H1 (cell line): ENCODE results near the gene PCDH9. TPM values are rescaled to one million over a fixed set of nuclear protein-coding genes. Genes with fewer than 3 reads are reported as not detected.
A peak's percentile ranks its signal among the peaks of the same experiment; 100 is the strongest.

ENCODE experiments used
- CTCF ChIA-PET: fragments of 300-600 bp; sonication (Branson Sonifier 250); formaldehyde crosslinking; loops from one replicate; lab custom pipeline; 2021; ENCODE audit not compliant: partially characterized antibody; lab: Charles Lee
- POLR2A ChIA-PET: fragments of 300-600 bp; sonication (Branson Sonifier 250); formaldehyde crosslinking; loops from one replicate; lab custom pipeline; 2021; ENCODE audit warnings: inconsistent platforms; ENCODE audit not compliant: partially characterized antibody; lab: Charles Lee
- DNase-seq, 2 experiments: peaks; one replicate each; pipeline versions ENCODE4 v3.0.0 to v3.0.0-alpha.2; 2010 to 2022; ENCODE audit warnings: low spot score in 2 of 2, low read depth in 1 of 2, mixed read lengths in 1 of 2
- FAIRE-seq: peaks from 2 replicates; lab custom pipeline; 2011; peaks lifted over from hg19 to GRCh38; lab: Jason Lieb, UNC
- H2AFZ ChIP-seq: 2 replicates; pipeline ENCODE4 v1.8.1; 2012; ENCODE audit warnings: low read length, inconsistent platforms
- H2AK5ac ChIP-seq: 2 replicates; pipeline ENCODE4 v1.6.1; 2013; ENCODE audit warnings: low read depth, low read length
- H2BK120ac ChIP-seq: replicated peaks from 2 replicates; pipeline ENCODE3; 2013; ENCODE audit warnings: low read depth, low read length, inconsistent platforms
- H2BK12ac ChIP-seq: 2 replicates; pipeline ENCODE4 v1.6.1; 2013; ENCODE audit warnings: low read depth, low read length
- H2BK15ac ChIP-seq: 2 replicates; pipeline ENCODE4 v1.6.1; 2013; ENCODE audit warnings: low read length
- H2BK20ac ChIP-seq: 2 replicates; pipeline ENCODE4 v1.6.1; 2013; ENCODE audit warnings: low read length
- H2BK5ac ChIP-seq: 2 replicates; pipeline ENCODE4 v1.6.1; 2013; ENCODE audit warnings: low read depth, low read length
- H3K14ac ChIP-seq: 2 replicates; pipeline ENCODE4 v1.6.1; 2013; ENCODE audit warnings: inconsistent platforms; ENCODE audit not compliant: insufficient read length
- H3K18ac ChIP-seq: 2 replicates; pipeline ENCODE4 v1.6.1; 2013; ENCODE audit warnings: low read length; ENCODE audit errors: extremely low read depth
- H3K23ac ChIP-seq: 2 replicates; pipeline ENCODE4 v1.6.1; 2013; ENCODE audit warnings: inconsistent platforms; ENCODE audit not compliant: insufficient read length
- H3K23me2 ChIP-seq: 2 replicates; pipeline ENCODE4 v1.6.1; 2013; ENCODE audit warnings: low read depth, low read length
- H3K27ac ChIP-seq: 2 replicates; pipeline ENCODE4 v1.6.1; 2011; ENCODE audit warnings: low read depth, low read length, inconsistent platforms
- H3K27me3 ChIP-seq, 4 experiments: replicated peaks in 1 of 4; 1 replicate in 1 of 4; 2 replicates in 3 of 4; pipeline versions ENCODE4 v1.6.1 to v1.8.1; 2011 to 2013; ENCODE audit warnings: low read length in 3 of 4, mild to moderate bottlenecking in 3 of 4, inconsistent platforms in 2 of 4, mixed read lengths in 2 of 4, moderate library complexity in 1 of 4; ENCODE audit not compliant: control insufficient read depth in 3 of 4, insufficient read depth in 3 of 4; ENCODE audit errors: extremely low read depth in 1 of 4
- H3K36me3 ChIP-seq, 4 experiments: 2 replicates each; pipeline versions ENCODE4 v1.6.1 to v1.8.1; 2011 to 2013; ENCODE audit warnings: mild to moderate bottlenecking in 4 of 4, low read length in 3 of 4, moderate library complexity in 2 of 4, control low read depth in 1 of 4, inconsistent platforms in 1 of 4; ENCODE audit not compliant: insufficient read depth in 4 of 4, control insufficient read depth in 2 of 4
- H3K4ac ChIP-seq: replicated peaks from 2 replicates; pipeline ENCODE3; 2013; ENCODE audit warnings: low read length, low read depth, mixed read lengths, inconsistent platforms; ENCODE audit not compliant: insufficient read length
- H3K4me1 ChIP-seq, 4 experiments: replicated peaks in 1 of 4; 1 replicate in 1 of 4; 2 replicates in 3 of 4; pipeline versions ENCODE4 v1.6.1 to v1.8.1; 2011 to 2013; ENCODE audit warnings: low read length in 3 of 4, inconsistent platforms in 2 of 4, mixed read lengths in 1 of 4; ENCODE audit not compliant: insufficient read depth in 4 of 4, control insufficient read depth in 3 of 4
- H3K4me2 ChIP-seq, 2 experiments: 2 replicates each; pipeline versions ENCODE4 v1.6.1 to v1.8.1; 2011 to 2013; ENCODE audit warnings: low read depth in 2 of 2, low read length in 2 of 2, control low read depth in 1 of 2, inconsistent platforms in 1 of 2, mild to moderate bottlenecking in 1 of 2; ENCODE audit not compliant: insufficient read depth in 1 of 2
- H3K4me3 ChIP-seq, 4 experiments: fragments of 200-600, 300-600 bp in 1 of 4; sonication (generic), shearing (Covaris generic), sonication (Bioruptor Twin) in 1 of 4; 2 replicates each; pipeline versions ENCODE4 v1.5.1 to v1.8.1; 2011 to 2016; ENCODE audit warnings: low read length in 4 of 4, low read depth in 3 of 4, control low read depth in 2 of 4, inconsistent platforms in 2 of 4, mild to moderate bottlenecking in 2 of 4, mixed read lengths in 1 of 4, moderate library complexity in 1 of 4; ENCODE audit not compliant: insufficient read depth in 2 of 4; ENCODE audit errors: extremely low read depth in 1 of 4
- H3K56ac ChIP-seq: replicated peaks from 2 replicates; pipeline ENCODE3; 2013; ENCODE audit warnings: low read depth, mild to moderate bottlenecking, mixed read lengths, low read length, inconsistent platforms; ENCODE audit not compliant: insufficient read length
- H3K79me1 ChIP-seq: 2 replicates; pipeline ENCODE4 v1.6.1; 2013; ENCODE audit warnings: low read depth, low read length, control low read depth
- H3K79me2 ChIP-seq, 2 experiments: 2 replicates each; pipeline versions ENCODE4 v1.6.1 to v1.8.1; 2012 to 2013; ENCODE audit warnings: low read length in 2 of 2, mild to moderate bottlenecking in 2 of 2, inconsistent platforms in 1 of 2; ENCODE audit not compliant: insufficient read depth in 2 of 2, control insufficient read depth in 1 of 2
- H3K9ac ChIP-seq, 4 experiments: replicated peaks in 1 of 4; 1 replicate in 1 of 4; 2 replicates in 3 of 4; pipeline versions ENCODE4 v1.6.1 to v1.8.1; 2011 to 2013; ENCODE audit warnings: low read depth in 3 of 4, low read length in 3 of 4, control low read depth in 2 of 4, mild to moderate bottlenecking in 2 of 4, moderate library complexity in 2 of 4, inconsistent platforms in 1 of 4; ENCODE audit errors: extremely low read depth in 1 of 4
- H3K9me3 ChIP-seq, 2 experiments: 2 replicates each; pipeline versions ENCODE4 v1.6.1 to v1.8.1; 2012 to 2013; ENCODE audit warnings: mild to moderate bottlenecking in 2 of 2, moderate library complexity in 2 of 2, control low read depth in 1 of 2, inconsistent platforms in 1 of 2, low read depth in 1 of 2, low read length in 1 of 2, mixed read lengths in 1 of 2; ENCODE audit not compliant: insufficient read depth in 2 of 2
- H4K20me1 ChIP-seq, 2 experiments: replicated peaks in 1 of 2; 2 replicates each; pipeline versions ENCODE3 to v1.8.1; 2011 to 2013; ENCODE audit warnings: inconsistent platforms in 2 of 2, low read length in 2 of 2, mild to moderate bottlenecking in 1 of 2; ENCODE audit not compliant: insufficient read depth in 2 of 2, control insufficient read depth in 1 of 2
- H4K5ac ChIP-seq: 2 replicates; pipeline ENCODE4 v1.6.1; 2013; ENCODE audit warnings: low read length, low read depth, mixed read lengths, inconsistent platforms; ENCODE audit not compliant: insufficient read length
- H4K8ac ChIP-seq: 2 replicates; pipeline ENCODE4 v1.8.0; 2013; ENCODE audit warnings: mild to moderate bottlenecking, moderate library complexity, low read length, inconsistent platforms; ENCODE audit not compliant: insufficient read depth; ENCODE audit errors: extremely low read depth
- H4K91ac ChIP-seq: replicated peaks from 2 replicates; pipeline ENCODE3; 2013; ENCODE audit warnings: low read length, mixed read lengths, inconsistent platforms; ENCODE audit not compliant: insufficient read length
- ASH2L ChIP-seq: fragments of 200-600, 300-600 bp; sonication (generic); IDR thresholded peaks from one replicate; pipeline ENCODE4 v1.7.1; 2017; ENCODE audit warnings: low read length
- FOSL1 ChIP-seq: IDR thresholded peaks from 2 replicates; pipeline ENCODE4 v1.6.1; 2011; ENCODE audit warnings: mild to moderate bottlenecking, low read depth, low read length, moderate library complexity; ENCODE audit not compliant: insufficient read depth
- MAFK ChIP-seq: IDR thresholded peaks from 2 replicates; pipeline ENCODE4 v1.6.1; 2012; ENCODE audit warnings: low read depth, mild to moderate bottlenecking, improper control_type of control experiment, low read length
- PHF8 ChIP-seq: fragments of 200-600 bp; sonication (generic); conservative IDR thresholded peaks from 2 replicates; pipeline ENCODE4 v1.7.1; 2012; ENCODE audit warnings: low read depth, mild to moderate bottlenecking, inconsistent platforms, low read length, moderate library complexity
- POLR2A ChIP-seq, 2 experiments: IDR thresholded peaks; 1 replicate in 1 of 2; 2 replicates in 1 of 2; pipeline ENCODE4 v1.6.1; 2011; ENCODE audit warnings: low read depth in 2 of 2, low read length in 2 of 2, mild to moderate bottlenecking in 2 of 2; ENCODE audit errors: control extremely low read depth in 1 of 2
- POU5F1 ChIP-seq: IDR thresholded peaks from 2 replicates; pipeline ENCODE4 v1.6.1; 2011; ENCODE audit warnings: low read depth, mild to moderate bottlenecking, low read length, moderate library complexity
- SP2 ChIP-seq: IDR thresholded peaks from 2 replicates; pipeline ENCODE4 v1.6.1; 2012; ENCODE audit warnings: mild to moderate bottlenecking, low read length, inconsistent platforms
- SRF ChIP-seq: IDR thresholded peaks from 2 replicates; pipeline ENCODE4 v1.6.1; 2011; ENCODE audit warnings: mild to moderate bottlenecking, low read depth, low read length, moderate library complexity
- TAF7 ChIP-seq: optimal IDR thresholded peaks from 2 replicates; pipeline ENCODE3; 2011; ENCODE audit warnings: low read depth, mild to moderate bottlenecking, inconsistent platforms, low read length, moderate library complexity, borderline replicate concordance
- ZNF274 ChIP-seq: IDR thresholded peaks from 2 replicates; pipeline ENCODE4 v1.7.0; 2012; ENCODE audit warnings: low read length, borderline replicate concordance; ENCODE audit errors: extremely low read depth
- WGBS, 2 experiments: shearing (Covaris generic) in 1 of 2; methylation state at CpG; one replicate each; pipeline versions ENCODE4 v1.1.6 to v1.1.7; 2013 to 2015; ENCODE audit warnings: low lambda C conversion rate in 2 of 2, mixed read lengths in 2 of 2, inconsistent platforms in 1 of 2, low coverage in 1 of 2, missing lambda C conversion rate in 1 of 2; ENCODE audit not compliant: insufficient replicate concordance in 2 of 2, insufficient coverage in 1 of 2, insufficient read length in 1 of 2; ENCODE audit errors: extremely low coverage in 1 of 2, missing lambda C conversion rate in 1 of 2; 5-methylcytosine and 5-hydroxymethylcytosine counted together
- polyA plus RNA-seq, 7 experiments: library from polyadenylated mRNA; depleted of rRNA in 3 of 7; stranded (reverse) in 5 of 7; unstranded in 2 of 7; fragments of >200 nt in 5 of 7; fragments of 200-250 nt in 2 of 7; gene quantifications; 1 replicate in 5 of 7; 2 replicates in 1 of 7; 4 replicates in 1 of 7; pipeline versions ENCODE4 v1.2.1 to v1.2.3, GENCODE V29; 2011 to 2013; ENCODE audit warnings: missing spikeins in 2 of 7, mixed read lengths in 2 of 7
- total RNA-seq: library from RNA; stranded (reverse); fragmentation: NEBNext Ultra II Directional; extraction: Animal tissue kit (Norgen Biotek cat#: 25700); gene quantifications from 2 replicates; pipeline ENCODE4 v1.2.1, GENCODE V29; 2021
- TF ChIP-seq, protein P1 (sequence below), 3 experiments: IDR thresholded peaks; 1 replicate in 2 of 3; 2 replicates in 1 of 3; pipeline versions ENCODE4 v1.5.1 to v1.6.1; 2011; ENCODE audit warnings: low read length in 3 of 3, mild to moderate bottlenecking in 3 of 3, inconsistent platforms in 2 of 3, low read depth in 1 of 3, moderate library complexity in 1 of 3; ENCODE audit not compliant: insufficient read depth in 1 of 3; ENCODE audit errors: control extremely low read depth in 1 of 3
- TF ChIP-seq, protein P2 (sequence below): IDR thresholded peaks from 2 replicates; pipeline ENCODE4 v1.6.1; 2011; ENCODE audit warnings: low read depth, mild to moderate bottlenecking, low read length; ENCODE audit not compliant: insufficient read depth

PCDH9 gene
- total and polyA plus RNA-seq, 2 of the 8 experiments (the other 6 are each of a cell fraction or from before 2014, with no cell fraction given) = 0.12 to 0.60 TPM

DNA sequence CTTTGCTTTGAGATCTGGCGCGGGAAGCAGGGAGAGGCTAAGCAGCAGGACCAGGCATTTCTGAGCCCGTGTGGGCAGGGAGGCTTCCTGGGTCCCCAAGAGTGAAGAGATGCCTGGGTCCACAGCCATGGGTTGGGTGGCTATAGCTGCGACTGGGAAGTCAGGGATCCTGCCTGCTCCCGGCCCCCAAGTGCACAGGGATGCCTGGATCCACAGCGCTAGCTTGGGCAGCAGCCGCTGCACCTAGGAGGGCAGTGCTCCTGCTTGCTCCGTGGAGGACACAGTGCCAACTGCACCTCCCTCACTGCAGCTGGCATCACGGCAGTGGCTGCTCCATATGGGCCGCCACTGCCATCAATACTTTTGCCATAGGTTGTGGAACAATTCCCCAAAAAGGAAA, 384.7 kb downstream of the PCDH9 start:
- no peak for DNase-seq
- peak overlapping the region; percentile 88 for H4K8ac ChIP-seq
- no peak overlapping the region for H3K23ac ChIP-seq
- H3K4me3 ChIP-seq = no peak overlapping the region
- H3K56ac ChIP-seq = no peak overlapping the region
- no peak overlapping the region for H3K14ac ChIP-seq
- no peak overlapping the region for H3K4ac ChIP-seq
- no peaks in the 10 kb centered on the region for H3K36me3 ChIP-seq
- no peaks in the 10 kb centered on the region for H3K79me2 ChIP-seq
- H3K27me3 ChIP-seq = no peaks in the 10 kb centered on the region
- H2BK15ac ChIP-seq = no peak overlapping the region
- no peak overlapping the region for H2BK120ac ChIP-seq
- ChIA-PET CTCF (no interaction called here), POLR2A (no interaction called here)
- no peaks in the 10 kb centered on the region; the same call in 1 of the 2 replicates for H3K23me2 ChIP-seq
- H2AK5ac ChIP-seq = no peak overlapping the region
- peak overlapping the region; percentile 49; the same call in 1 of the 2 replicates for H2AFZ ChIP-seq
- no peak overlapping the region for H3K9ac ChIP-seq
- no peak for FAIRE-seq
- no peaks in the 10 kb centered on the region for H3K79me1 ChIP-seq
- no peak overlapping the region for H3K27ac ChIP-seq
- no peak overlapping the region for H3K4me2 ChIP-seq
- 96% methylated on average over 10 of the region's 10 CpGs; no CpG with 5 or more reads in 1 of the 2 experiments for WGBS, 2 experiments
- H2BK12ac ChIP-seq = no peak overlapping the region
- no peak overlapping the region for H3K18ac ChIP-seq
- H3K9me3 ChIP-seq = no peaks in the 10 kb centered on the region
- H2BK20ac ChIP-seq = no peak overlapping the region
- peaks cover 0 to 4% (median 0%) of the 10 kb centered on the region in 4 experiments; a peak in 1 of 7 replicates for H3K4me1 ChIP-seq
- no peak overlapping the region for H4K5ac ChIP-seq
- H4K91ac ChIP-seq = no peak overlapping the region
- H4K20me1 ChIP-seq = no peaks in the 10 kb centered on the region
- H2BK5ac ChIP-seq = no peak overlapping the region
- no peak for TF ChIP-seq POU5F1
- no peak for TF ChIP-seq MAFK
- no peak for TF ChIP-seq PHF8
- no peak for TF ChIP-seq SP2
- TF ChIP-seq ASH2L = no peak
- TF ChIP-seq, protein P1, sequence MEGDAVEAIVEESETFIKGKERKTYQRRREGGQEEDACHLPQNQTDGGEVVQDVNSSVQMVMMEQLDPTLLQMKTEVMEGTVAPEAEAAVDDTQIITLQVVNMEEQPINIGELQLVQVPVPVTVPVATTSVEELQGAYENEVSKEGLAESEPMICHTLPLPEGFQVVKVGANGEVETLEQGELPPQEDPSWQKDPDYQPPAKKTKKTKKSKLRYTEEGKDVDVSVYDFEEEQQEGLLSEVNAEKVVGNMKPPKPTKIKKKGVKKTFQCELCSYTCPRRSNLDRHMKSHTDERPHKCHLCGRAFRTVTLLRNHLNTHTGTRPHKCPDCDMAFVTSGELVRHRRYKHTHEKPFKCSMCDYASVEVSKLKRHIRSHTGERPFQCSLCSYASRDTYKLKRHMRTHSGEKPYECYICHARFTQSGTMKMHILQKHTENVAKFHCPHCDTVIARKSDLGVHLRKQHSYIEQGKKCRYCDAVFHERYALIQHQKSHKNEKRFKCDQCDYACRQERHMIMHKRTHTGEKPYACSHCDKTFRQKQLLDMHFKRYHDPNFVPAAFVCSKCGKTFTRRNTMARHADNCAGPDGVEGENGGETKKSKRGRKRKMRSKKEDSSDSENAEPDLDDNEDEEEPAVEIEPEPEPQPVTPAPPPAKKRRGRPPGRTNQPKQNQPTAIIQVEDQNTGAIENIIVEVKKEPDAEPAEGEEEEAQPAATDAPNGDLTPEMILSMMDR (IDR thresholded peaks at IDR 0.05; ENCODE audit: control extremely low read depth in 1 of 3, insufficient read depth in 1 of 3, low read depth in 1 of 3, low read length in 3 of 3) = no peak
- TF ChIP-seq, protein P2, sequence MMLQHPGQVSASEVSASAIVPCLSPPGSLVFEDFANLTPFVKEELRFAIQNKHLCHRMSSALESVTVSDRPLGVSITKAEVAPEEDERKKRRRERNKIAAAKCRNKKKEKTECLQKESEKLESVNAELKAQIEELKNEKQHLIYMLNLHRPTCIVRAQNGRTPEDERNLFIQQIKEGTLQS = no peak
- TF ChIP-seq ZNF274 = no peak
- TF ChIP-seq POLR2A (IDR thresholded peaks at IDR 0.05; ENCODE audit: control extremely low read depth in 1 of 2, low read depth in 2 of 2, low read length in 2 of 2) = no peak
- no peak for TF ChIP-seq SRF
- no peak for TF ChIP-seq TAF7
- TF ChIP-seq FOSL1 = no peak
